ENCODE data around the gene TARBP2.

The TARBP2 gene

DNA sequence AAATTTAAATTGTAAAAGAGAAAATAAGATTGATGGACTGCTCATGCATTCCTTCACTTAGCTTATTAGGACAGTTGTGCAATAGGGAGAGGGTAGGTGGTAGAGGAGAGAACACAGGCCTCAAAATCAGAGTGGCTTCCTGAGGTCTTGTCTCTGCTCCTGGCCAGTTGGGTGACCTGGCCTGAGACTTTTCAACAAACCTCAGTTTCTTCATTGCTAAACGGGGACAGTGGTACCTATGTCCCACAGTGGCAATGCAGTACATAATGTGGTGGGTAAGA is 4.4 kb upstream of the TARBP2 start:
- FAIRE-seq: no peak

DNA sequence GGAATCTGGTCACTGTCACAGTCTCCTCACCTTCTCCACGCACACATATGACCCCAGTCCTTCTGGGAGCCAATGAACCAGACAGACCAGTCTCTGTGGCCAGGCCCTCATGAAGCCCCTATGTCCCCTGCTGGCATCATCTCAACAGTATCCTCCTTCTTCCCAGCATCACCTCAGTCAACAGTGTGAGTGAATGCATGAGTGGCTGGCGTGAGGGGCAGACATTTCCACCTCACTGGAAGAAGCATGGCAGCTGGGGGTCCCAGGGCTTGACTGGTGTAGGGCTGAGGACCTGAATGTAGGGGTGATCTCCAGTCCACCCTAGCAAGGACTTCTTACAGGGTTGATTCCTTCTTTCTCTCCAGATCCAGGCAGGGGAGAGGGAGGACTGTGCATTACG is 3.6 kb upstream of the TARBP2 start:
- no peak for FAIRE-seq

DNA sequence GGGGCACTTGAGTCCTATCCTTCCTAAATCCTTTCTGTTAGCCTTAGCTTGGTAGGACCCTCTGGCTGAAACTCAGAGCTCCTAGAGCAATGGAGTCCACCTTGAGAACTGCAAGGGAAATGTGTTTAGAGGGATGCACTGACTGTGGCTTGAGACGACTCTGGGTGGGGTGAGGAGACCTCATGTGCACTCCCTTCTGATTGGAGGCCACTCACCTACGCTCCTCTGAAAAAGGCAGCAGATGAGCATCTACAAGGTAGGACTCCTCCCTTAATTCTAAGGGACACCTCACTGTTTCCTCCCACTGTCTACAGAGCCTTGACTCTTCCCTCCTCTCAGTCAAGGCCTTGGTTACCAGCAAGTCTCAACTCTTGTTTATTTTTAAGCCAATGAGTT is 2.9 kb upstream of the TARBP2 start:
- no peak for FAIRE-seq

DNA sequence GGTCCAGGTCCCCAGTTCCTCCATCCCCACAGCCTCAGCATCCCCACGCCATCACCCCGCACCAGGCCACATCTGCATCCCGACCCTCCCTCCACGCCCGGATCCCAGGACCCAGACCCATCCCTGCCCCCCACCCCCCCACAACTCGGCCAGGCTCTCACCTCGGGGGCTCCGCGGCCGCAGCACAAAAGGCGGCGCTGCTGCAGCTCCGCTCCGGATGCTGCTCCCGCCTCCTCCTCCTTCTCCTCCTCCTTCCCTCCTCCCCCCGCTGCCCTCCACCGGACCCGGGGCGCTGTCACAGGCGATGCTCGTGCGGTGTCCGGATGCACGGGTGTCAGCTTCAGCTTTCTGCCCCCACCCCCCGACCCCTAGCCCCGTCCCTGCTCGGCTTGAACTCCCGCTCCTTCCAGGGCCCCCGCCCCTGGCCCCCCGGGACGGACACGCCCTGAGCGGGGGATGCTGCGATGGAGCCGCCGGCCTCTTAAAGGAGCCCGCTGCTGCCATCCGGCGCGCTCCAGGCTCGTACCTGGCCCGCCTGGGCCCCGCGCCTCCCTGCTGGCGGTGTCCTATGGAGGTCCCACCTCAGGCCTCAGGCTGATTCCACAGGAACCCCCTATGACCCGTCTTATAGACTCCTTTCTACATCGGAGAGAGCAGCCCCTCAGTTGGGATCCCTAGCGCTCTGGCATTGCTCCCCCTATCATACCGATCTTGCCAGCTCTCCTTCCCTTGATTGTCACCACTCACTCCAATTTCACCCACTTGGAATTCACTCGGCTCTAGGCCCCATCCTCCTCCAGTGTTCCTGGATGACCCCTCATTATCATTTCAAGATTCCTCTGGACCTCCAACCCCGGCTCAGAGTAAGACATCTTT is 1.6 kb upstream of the TARBP2 start, which contains the start of gene MAP3K12:
Gene MAP3K12, minus strand, starts transcription at position 193 of the 876 bp plus-strand sequence. CDS start 12,067 bp downstream, outside the sequence.
- no peak for FAIRE-seq

DNA sequence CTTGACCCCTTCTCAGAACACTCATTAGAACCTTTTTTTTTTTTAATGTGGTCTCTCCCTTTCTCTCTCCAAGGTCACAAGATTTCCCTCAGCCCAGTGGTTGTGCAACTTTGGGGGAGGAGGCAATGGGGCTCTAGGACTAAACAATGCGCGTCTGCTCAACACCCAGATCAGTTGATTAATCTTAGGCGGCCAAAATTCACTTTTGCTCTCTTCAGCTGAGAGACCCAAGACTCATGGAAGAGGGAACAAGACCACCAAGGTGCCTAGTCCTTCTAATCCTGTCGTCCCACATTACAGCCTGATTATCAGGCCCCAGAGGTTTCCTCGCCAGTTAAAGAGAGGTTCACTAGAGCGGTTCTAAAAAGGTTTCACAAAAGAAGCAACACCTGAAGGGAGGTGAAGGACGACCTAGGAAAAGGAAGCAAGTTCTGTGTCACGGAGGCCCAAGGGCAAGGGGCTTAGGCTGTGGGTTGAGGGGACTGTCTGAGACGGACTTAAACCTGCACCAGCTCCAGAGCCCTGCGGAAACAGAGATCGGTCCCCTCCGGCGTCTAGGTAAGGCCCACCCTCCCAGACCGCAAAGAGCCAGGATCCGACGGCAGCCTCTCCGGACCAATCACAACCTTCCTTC is 824 bp upstream of the TARBP2 start:
- no peak for FAIRE-seq

DNA sequence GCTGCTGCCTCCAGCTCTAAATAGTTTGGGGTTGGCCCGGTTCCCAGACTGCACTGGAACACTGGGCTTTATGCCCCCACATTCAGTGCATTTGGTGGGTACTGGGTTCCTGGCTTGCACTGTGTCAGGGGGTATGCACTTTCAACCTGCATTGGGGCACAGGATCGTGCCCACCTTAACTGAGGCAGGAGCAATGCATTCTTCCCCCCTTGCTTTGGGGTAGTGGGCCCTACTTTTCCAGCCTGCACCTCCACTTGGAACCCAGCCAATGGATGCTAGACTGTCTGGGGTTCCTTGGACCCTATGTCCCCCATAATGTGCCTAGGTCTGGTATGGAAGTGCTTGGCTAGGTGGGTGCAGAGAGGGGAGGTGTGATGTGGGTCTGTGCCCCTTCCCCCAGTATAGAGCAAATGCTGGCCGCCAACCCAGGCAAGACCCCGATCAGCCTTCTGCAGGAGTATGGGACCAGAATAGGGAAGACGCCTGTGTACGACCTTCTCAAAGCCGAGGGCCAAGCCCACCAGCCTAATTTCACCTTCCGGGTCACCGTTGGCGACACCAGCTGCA is 615 bp downstream of the TARBP2 start:
- no peak for FAIRE-seq

DNA sequence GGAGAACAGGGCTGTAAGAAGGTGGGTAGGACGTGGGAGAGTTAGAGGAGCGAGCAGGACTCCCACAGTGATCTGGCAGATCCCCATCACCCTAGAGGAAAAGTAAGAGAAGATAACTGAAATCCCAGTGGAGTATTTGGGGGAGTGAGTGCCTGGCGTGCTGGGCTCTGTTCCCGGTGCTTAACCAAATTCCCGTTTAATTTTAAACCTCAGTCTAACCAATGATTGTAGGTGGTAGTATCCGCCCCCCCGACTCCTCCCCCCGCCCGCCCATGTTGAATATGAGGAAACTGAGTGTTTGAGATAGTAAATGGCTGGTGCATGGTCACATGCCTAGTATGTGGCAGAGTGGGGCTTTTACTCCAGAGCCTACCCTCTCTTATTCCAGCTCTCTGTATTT is 1.2 kb downstream of the TARBP2 start:
- FAIRE-seq: peak; percentile 27

DNA sequence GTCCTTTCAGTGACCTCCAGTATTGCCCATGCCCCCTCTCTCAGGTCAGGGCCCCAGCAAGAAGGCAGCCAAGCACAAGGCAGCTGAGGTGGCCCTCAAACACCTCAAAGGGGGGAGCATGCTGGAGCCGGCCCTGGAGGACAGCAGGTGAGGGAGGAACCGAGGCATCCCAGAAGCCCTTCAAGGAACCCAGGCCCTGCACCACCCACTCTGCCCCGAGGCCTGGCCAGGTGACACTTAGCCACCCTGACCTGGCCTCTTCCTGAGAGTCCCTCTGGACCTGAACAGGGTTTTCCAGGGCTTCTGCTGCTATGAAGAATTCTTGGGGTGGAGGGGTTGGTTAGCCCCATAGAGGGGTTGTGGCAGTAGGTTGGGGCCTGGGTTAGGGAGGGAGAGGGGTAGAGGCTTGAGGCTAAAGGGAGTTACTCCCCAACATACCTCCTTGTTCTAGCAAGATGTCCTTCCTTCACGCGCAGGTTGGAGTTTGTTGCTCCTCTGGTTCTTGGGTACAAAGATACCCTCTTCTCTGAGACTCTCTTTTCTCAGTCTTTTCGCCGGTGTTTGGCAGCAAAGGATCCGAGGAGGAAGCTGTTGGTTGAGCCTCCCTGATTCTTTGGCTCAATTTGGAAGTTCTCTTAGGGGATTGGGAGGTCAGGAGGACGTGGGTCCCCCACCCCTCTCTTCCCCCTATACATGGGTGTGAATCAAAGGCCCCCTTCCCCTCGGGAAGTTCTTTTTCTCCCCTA is 2.1 kb downstream of the TARBP2 start:
- no peak for FAIRE-seq

DNA sequence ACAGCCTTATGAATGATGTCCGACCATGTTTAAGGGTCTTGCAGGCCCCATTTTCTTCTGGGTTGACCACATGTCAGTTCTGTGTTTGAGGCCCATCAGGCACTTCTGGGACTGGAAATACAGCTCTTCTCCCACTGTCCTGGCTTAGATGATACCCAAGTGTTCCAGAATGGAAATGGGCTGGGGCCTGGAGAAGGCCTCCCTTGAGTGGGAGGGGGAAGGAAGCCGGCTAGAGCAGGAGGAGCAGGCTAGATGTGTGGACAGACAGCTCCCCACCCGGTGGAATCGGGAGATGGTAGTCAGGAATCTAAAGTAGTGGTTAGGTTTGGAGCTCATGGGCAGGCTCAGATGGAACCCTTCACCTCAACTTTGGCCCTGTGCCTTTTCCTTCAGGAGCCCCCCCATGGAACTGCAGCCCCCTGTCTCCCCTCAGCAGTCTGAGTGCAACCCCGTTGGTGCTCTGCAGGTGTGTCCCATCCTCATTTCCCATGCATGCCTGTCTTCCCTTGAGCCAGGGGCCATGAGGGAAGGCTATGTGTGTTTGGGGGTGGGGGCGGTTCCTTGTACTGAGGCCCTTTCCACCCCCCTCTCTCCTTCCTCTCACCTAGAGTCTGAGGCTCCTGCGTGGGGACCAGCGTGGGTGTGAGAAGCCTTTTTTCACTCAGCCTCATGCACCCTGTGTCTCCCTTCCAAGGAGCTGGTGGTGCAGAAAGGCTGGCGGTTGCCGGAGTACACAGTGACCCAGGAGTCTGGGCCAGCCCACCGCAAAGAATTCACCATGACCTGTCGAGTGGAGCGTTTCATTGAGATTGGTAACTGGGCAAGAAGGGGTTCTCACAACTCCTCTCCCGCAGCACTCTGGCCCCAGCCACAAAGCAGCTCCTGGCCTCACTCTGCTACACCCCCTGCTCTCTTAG is 3.2 kb downstream of the TARBP2 start:
- no peak for FAIRE-seq

DNA sequence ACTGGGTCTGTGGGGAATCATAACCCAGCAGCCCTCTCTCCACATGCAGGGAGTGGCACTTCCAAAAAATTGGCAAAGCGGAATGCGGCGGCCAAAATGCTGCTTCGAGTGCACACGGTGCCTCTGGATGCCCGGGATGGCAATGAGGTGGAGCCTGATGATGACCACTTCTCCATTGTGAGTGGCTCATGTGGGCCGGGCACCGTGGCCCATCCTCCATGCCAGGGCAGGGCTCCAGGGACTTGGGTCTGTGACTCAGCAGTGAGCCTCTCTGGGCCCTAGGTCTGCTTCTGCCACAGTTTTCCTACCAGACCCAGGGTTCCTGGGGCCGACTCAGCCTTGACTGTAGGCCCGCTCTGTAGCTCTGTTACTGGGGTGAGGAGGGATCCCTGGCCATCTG is 4.0 kb downstream of the TARBP2 start:
- FAIRE-seq: no peak

DNA sequence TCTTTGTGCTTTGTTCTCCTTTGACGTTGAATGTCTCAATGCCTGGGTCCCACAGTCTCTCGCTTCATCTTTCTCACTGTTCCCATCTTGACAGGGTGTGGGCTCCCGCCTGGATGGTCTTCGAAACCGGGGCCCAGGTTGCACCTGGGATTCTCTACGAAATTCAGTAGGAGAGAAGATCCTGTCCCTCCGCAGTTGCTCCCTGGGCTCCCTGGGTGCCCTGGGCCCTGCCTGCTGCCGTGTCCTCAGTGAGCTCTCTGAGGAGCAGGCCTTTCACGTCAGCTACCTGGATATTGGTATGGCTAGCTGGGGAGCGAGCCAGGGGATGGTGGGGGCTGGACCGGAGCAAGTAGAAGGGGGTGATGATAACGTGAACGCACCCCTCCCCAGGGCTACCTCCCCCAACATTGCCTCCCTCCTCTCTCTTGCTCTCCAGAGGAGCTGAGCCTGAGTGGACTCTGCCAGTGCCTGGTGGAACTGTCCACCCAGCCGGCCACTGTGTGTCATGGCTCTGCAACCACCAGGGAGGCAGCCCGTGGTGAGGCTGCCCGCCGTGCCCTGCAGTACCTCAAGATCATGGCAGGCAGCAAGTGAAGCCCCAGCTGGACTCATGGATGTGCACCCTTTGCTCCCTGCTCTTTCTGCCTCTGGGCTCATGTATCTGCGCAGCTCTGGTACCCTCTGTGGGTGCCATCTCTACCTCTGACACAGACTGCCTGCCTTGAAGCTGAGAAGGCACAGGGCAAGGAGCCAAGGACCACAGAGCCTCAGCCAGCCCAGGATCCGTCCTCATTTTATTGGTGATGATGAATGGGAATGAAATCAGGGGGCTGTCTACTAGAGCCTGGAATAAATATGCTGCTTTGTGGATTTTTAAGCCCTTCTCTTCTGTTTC is 4.7 kb downstream of the TARBP2 start:
- no peak for FAIRE-seq

DNA sequence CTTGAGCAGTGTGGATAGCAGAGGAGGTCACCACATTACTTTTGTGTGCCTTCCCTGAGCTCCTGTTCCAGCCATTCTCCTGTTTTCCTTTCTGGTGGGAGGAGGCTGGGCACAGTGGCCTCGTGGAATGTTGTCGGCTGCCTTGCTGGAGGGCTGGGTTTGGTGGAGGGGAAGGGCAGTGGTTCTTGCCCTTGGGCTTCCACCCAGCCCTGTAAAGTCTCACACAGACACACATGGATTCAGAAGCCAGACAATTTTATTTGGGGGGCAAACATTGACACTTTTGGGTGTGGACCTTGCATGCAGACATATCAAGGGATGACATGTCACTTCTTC is 5.3 kb downstream of the TARBP2 start:
- no peak for FAIRE-seq

DNA sequence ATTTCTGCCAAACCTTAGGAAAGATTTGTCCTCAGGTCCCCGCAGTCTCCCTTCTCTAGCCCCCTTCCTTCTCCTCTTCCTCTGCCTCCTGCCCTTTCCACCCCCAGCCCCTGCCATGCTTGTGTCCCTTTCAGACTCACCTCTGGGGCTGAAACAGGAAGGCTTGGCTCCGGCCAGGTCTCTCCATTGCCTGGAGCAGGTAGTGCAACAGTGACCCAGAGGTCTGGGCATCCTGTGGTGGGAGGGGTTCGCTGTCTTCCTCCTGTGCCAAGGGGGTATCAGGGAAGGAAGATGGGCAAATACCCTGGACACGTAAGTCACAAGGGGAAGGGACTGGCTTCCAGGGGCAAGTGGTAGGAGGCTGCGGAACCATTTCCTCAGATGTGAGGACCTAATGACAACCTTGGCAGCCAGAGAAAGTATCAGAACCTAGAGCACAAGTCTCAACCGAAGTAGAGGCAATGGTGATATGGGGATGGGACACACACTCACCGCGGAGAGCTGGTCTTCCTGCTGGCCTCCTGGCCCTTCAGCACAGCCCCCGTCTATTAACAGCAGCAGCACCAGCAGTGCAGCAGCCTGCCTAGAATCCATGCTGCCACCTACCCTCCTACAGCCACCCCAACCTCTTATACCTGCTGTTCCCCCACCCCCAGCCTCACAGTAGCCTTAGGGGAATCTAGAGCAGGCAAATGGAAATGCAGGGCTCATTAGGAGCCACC is 6.0 kb downstream of the TARBP2 start, which contains the start of gene NPFF:
Gene NPFF, minus strand, starts transcription at position 604 of the 722 bp plus-strand sequence. Its CDS starts 10 bp downstream, at position 594.
- no peak for FAIRE-seq

DNA sequence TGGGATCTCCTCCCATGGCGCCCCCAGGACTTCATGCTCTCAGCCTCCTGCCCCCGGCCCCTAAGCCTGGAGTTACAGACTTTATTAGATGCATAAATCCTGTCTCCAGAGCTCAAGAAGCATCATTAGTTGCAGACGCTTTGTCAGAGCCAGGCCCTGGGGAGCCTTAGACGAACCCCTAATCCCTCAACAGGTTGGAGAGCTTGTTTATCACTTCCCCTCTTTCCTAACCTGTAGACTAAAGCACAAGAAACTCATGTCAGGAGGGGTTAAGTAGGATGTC is 6.5 kb downstream of the TARBP2 start:
- no peak for FAIRE-seq

DNA sequence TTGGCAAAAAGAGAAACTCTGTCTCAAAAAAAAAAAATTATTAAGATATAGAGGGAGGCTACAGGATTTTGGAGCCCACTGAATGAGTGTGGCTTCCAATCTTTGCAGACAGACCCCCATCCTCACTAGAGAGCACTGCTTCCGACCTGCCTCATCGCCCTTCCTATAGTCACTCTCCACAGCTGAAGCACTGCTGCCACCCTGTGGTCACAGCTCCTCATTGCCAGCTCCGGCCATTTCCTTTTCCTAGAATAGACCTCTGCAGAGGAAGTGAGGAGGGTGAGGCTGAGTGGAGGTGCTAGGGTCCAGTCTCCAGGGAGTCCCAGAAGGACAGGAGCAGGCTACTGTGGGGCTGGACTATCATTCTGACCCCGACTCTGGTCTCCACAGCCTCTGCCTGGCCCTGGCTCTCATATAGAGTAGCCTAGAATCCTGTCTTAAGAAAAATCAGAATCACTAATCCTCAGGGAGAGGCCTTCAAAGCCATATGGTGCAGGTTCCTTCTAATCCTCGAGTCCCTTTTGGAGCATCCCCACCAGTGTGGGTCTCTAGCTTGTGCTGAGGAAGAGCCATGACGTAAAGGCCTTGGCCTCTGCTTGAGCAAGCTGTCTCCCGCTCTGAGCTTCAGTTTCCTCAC is 7.6 kb downstream of the TARBP2 start:
- FAIRE-seq: no peak

DNA sequence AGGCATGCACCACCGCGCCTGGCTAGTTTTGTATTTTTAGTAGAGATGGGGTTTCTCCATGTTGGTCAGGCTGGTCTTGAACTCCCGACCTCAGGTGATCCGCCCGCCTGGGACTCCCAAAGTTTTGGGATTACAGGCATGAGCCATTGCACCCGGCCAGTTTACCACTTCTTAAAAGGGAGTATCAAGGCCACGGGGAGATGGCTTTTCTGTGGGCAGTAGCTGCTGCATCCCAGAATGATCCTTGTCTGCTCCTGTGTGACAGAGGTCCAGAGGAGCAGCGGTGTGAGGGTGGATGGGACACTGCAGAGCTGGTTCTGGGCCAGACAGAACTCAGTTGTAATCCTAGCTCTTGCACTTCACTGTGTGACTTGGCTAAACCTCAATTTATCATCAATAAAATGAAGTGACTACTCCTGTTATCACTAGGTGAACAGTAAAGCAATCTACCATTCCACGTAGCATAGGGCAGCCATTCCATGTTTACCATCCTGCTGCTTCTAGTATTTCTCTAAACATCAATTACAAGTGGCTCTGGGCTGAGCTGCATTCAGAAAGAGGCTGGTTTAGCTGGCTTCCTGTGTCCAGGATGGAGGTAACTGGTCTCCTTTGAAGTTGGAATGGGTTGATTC is 9.2 kb downstream of the TARBP2 start:
- FAIRE-seq: no peak

DNA sequence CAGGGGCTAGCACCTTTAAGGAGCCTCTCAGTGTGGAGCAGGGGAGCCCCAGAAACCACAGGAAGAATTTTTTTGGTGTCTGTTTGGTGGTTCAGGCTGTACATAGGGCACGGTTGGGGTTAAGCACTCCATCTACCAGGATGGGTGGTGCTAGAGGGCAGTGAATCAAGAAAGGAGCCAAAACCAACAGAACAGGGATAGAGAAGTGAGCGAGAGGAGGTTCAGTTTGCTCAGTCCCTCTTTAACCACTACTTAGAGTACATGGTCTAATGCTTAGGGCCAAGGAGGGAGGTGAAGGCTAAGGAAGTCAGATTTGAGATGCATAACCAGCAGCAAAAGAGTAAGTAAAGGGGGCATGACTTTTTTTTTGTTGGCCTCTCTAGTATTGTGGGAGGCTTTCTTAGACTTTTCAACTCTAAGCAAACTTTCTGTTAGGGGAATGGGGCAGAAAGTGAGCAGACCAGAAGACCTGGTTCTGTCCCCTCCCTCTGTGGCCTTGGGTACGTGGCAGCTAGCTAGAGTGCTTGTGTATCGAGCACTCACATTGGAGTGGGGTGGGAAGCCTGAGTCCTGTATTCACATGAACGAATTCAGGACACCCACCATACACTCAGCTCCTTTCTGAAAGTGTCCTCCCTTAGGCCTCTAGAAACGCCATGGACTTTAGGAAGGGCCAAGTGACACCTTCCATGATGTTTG is 12.8 kb downstream of the TARBP2 start:
- FAIRE-seq: no peak

DNA sequence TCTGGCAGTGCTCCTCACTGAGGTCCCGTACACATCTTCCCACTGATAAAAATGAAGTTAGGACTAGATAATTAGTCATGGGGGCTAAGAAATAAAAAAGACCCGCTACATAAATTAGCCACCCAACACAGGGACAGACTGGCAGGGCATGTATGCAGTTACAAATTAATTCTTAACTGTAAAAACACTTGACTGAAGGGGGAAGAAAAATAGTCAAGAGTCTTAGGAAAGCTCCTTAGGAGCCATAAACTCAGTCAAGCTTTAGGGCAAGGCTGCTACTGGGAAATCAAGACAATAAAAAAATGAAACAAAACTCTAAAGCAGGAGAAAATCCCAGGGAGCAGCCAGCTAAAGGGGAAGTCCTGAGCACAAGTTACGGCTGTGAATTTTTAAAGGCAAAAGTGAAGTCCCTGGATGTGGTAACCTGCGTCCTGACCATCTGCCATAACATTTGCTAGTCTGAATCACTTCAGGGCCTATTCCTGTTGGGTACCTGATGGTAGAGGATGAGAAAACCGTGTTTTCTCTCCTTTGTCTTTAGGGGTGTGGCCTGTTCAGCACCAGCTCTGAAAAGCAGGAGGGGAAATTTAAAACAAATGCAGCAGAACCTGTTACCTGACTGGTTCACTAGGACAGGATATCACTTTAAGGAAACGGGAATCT is 13.7 kb downstream of the TARBP2 start:
- no peak for FAIRE-seq

DNA sequence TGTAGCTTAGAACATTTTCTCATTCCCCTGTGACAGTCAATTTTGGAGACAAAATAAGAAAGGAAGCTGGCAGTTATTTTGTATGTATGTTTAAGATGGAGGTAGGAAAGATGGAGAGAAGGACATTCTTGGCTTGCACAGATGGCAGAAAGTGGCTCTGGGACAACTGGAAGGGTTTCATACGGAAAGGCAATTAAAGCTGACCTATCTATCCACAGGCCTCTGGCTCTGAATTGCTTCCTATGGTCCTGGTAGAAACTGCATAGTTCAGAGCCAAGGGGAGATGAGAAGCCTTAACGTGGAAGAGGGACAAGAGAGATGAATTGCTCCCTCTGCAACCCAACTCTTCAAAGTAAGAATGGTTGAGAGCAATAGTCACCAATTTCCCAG is 14.2 kb downstream of the TARBP2 start:
- FAIRE-seq: no peak

Data from A204.1 (cell line).